NT2/D1 (cell line): Measurements from ENCODE around the gene CACNG5.

Source experiments
- DNase-seq: peaks from one replicate; pipeline ENCODE4 v3.0.0-alpha.2; 2011; ENCODE audit warnings: low read depth, low spot score
- H3K27me3 ChIP-seq: 2 replicates; pipeline ENCODE4 v1.6.0; 2011; ENCODE audit warnings: mild to moderate bottlenecking; ENCODE audit not compliant: insufficient read length, insufficient read depth
- H3K36me3 ChIP-seq: 2 replicates; pipeline ENCODE4 v1.6.1; 2011; ENCODE audit warnings: mild to moderate bottlenecking, low read length, mixed read lengths; ENCODE audit not compliant: insufficient read depth, insufficient read length
- H3K4me1 ChIP-seq: 2 replicates; pipeline ENCODE4 v1.5.1; 2011; ENCODE audit not compliant: insufficient read depth, insufficient read length
- H3K4me3 ChIP-seq: 2 replicates; pipeline ENCODE4 v1.5.1; 2011; ENCODE audit warnings: low read depth; ENCODE audit not compliant: insufficient read length
- H3K9ac ChIP-seq: 2 replicates; pipeline ENCODE4 v1.6.0; 2011; ENCODE audit warnings: low read depth; ENCODE audit not compliant: insufficient read length
- H3K9me3 ChIP-seq: 2 replicates; pipeline ENCODE4 v1.5.1; 2011; ENCODE audit warnings: mild to moderate bottlenecking, low read length; ENCODE audit not compliant: insufficient read depth
- SUZ12 ChIP-seq: IDR thresholded peaks from 2 replicates; pipeline ENCODE4 v1.6.1; 2011; ENCODE audit not compliant: insufficient read length, insufficient read depth; ENCODE audit errors: extremely low read depth
- YY1 ChIP-seq: IDR thresholded peaks from 2 replicates; pipeline ENCODE4 v1.6.1; 2011; ENCODE audit not compliant: insufficient read length, insufficient read depth
- ZNF274 ChIP-seq: IDR thresholded peaks from 2 replicates; pipeline ENCODE4 v1.6.1; 2011; ENCODE audit warnings: mild to moderate bottlenecking, low read depth, low read length

The CACNG5 gene

GRCh38 chr17:66841328-66841727 lies 6.4 kb downstream of the CACNG5 start:
- Histone ChIP-seq H3K27me3 (peaks cover 4% of the 10 kb centered on the region), H3K4me3 (no peak overlapping the region), H3K36me3 (no peaks in the 10 kb centered on the region), H3K9me3 (peaks cover 11% of the 10 kb centered on the region; the same call in 1 of the 2 replicates), H3K9ac (no peak overlapping the region), H3K4me1 (peaks cover 8% of the 10 kb centered on the region)
- no peak for DNase-seq
- TF ChIP-seq ZNF274 (no peak), SUZ12 (no peak), YY1 (no peak)

GRCh38 chr17:66841744-66842143 lies 6.8 kb downstream of the CACNG5 start:
- Histone ChIP-seq H3K4me1 (peaks cover 4% of the 10 kb centered on the region), H3K9ac (no peak overlapping the region), H3K27me3 (no peaks in the 10 kb centered on the region), H3K4me3 (no peak overlapping the region), H3K36me3 (no peaks in the 10 kb centered on the region), H3K9me3 (peaks cover 15% of the 10 kb centered on the region; the same call in 1 of the 2 replicates)
- no peak for DNase-seq
- no peak for TF ChIP-seq ZNF274
- no peak for TF ChIP-seq SUZ12
- no peak for TF ChIP-seq YY1

- Histone ChIP-seq H3K9ac (no peak overlapping the region), H3K27me3 (no peaks in the 10 kb centered on the region), H3K9me3 (peaks cover 20% of the 10 kb centered on the region; the same call in 1 of the 2 replicates), H3K4me3 (no peak overlapping the region), H3K36me3 (no peaks in the 10 kb centered on the region), H3K4me1 (peaks cover 1% of the 10 kb centered on the region)
- no peak for DNase-seq
- TF ChIP-seq YY1 (no peak), SUZ12 (no peak), ZNF274 (no peak)
These were observed 7.6 kb downstream of the CACNG5 start for GRCh38 chr17:66842505-66842904.

GRCh38 chr17:66842959-66843358 lies 8.0 kb downstream of the CACNG5 start:
- peaks cover under 1% of the 10 kb centered on the region for H3K4me1 ChIP-seq
- no peaks in the 10 kb centered on the region for H3K27me3 ChIP-seq
- no peaks in the 10 kb centered on the region for H3K36me3 ChIP-seq
- no peak overlapping the region for H3K9ac ChIP-seq
- peaks cover 25% of the 10 kb centered on the region; the same call in 1 of the 2 replicates for H3K9me3 ChIP-seq
- H3K4me3 ChIP-seq = no peak overlapping the region
- TF ChIP-seq YY1 (no peak), ZNF274 (no peak), SUZ12 (no peak)
- no peak for DNase-seq

GRCh38 chr17:66843627-66844026 lies 8.7 kb downstream of the CACNG5 start:
- no peak overlapping the region for H3K4me3 ChIP-seq
- H3K36me3 ChIP-seq = no peaks in the 10 kb centered on the region
- H3K9ac ChIP-seq = no peak overlapping the region
- H3K4me1 ChIP-seq = no peaks in the 10 kb centered on the region
- no peak for DNase-seq
- peaks cover 31% of the 10 kb centered on the region; the same call in 1 of the 2 replicates for H3K9me3 ChIP-seq
- H3K27me3 ChIP-seq = no peaks in the 10 kb centered on the region
- TF ChIP-seq YY1 (no peak), SUZ12 (no peak), ZNF274 (no peak)

GRCh38 chr17:66847704-66848103 lies 12.8 kb downstream of the CACNG5 start:
- Histone ChIP-seq H3K36me3 (no peaks in the 10 kb centered on the region), H3K4me1 (no peaks in the 10 kb centered on the region), H3K9me3 (peaks cover 32% of the 10 kb centered on the region; the same call in 1 of the 2 replicates), H3K9ac (no peak overlapping the region), H3K4me3 (no peak overlapping the region), H3K27me3 (no peaks in the 10 kb centered on the region)
- no peak for DNase-seq
- TF ChIP-seq YY1 (no peak), SUZ12 (no peak), ZNF274 (no peak)

- H3K9ac ChIP-seq = no peak overlapping the region
- H3K4me1 ChIP-seq = no peaks in the 10 kb centered on the region
- H3K9me3 ChIP-seq = peaks cover 32% of the 10 kb centered on the region
- H3K4me3 ChIP-seq = no peak overlapping the region
- TF ChIP-seq SUZ12 = no peak
- TF ChIP-seq YY1 = no peak
- TF ChIP-seq ZNF274 = no peak
- H3K27me3 ChIP-seq = no peaks in the 10 kb centered on the region
- H3K36me3 ChIP-seq = no peaks in the 10 kb centered on the region
- no peak for DNase-seq
These were observed 13.6 kb downstream of the CACNG5 start for GRCh38 chr17:66848496-66848895.
